ENCODE measurements around the gene RANBP9. TPM values are rescaled to one million over a fixed set of nuclear protein-coding genes. Genes with fewer than 3 reads are reported as not detected.

RANBP9 gene
- total and polyA plus RNA-seq, 9 of the 15 experiments (the other 6 are each of a cell fraction or from before 2014, with no cell fraction given): 27.5 to 130 (median 61.5) TPM

DNA sequence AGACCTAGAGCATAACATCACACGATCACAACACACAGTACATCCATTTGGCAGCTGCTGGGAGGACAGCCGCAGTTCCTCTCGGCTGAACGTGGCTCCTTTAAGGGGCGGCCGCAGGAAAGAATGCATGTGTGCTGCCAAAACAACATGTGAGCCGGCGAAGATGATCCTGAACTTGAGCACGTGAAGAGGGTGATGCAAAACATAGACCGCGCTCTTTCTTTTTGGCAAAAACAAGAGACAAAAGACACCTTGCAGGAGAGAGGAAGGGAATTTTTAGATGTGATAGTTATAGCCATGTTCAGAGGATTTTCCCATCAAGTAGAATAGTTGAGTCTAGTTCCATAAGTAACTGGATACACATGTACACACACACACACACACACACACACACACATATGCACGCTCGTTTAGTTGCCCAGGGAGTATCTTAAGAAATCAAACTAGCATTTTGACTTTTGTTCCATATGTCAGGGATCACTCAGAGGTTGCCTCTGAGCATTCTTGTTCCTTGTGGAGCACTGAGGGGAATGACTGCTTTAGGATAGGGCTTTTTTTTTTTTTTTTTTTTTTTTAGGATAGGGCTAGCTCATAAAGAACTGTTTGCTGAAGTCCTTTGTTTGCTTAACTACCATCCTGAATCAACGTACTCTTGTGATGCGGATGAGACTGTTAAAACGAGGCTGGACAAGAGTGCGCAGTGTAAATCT lies 21.7 kb upstream of the RANBP9 start (continued):
- no peak for TF ChIP-seq ZBTB1 (CRISPR knock-in tag; IDR thresholded peaks at IDR 0.05; ENCODE audit: borderline replicate concordance, low read depth)
- no peak for TF ChIP-seq HMGN3 (IDR thresholded peaks at IDR 0.05; ENCODE audit: borderline replicate concordance, extremely low read depth, insufficient read length, low read depth, low read length)
- no peak for TF ChIP-seq ATF1 (CRISPR knock-in tag; IDR thresholded peaks at IDR 0.05)
- no peak for TF ChIP-seq ATF1 (tag; IDR thresholded peaks at IDR 0.05)
- TF ChIP-seq, protein P1, sequence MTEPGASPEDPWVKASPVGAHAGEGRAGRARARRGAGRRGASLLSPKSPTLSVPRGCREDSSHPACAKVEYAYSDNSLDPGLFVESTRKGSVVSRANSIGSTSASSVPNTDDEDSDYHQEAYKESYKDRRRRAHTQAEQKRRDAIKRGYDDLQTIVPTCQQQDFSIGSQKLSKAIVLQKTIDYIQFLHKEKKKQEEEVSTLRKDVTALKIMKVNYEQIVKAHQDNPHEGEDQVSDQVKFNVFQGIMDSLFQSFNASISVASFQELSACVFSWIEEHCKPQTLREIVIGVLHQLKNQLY (CRISPR knock-in tag; conservative IDR thresholded peaks at IDR 0.05): no peak
- TF ChIP-seq, protein P2, sequence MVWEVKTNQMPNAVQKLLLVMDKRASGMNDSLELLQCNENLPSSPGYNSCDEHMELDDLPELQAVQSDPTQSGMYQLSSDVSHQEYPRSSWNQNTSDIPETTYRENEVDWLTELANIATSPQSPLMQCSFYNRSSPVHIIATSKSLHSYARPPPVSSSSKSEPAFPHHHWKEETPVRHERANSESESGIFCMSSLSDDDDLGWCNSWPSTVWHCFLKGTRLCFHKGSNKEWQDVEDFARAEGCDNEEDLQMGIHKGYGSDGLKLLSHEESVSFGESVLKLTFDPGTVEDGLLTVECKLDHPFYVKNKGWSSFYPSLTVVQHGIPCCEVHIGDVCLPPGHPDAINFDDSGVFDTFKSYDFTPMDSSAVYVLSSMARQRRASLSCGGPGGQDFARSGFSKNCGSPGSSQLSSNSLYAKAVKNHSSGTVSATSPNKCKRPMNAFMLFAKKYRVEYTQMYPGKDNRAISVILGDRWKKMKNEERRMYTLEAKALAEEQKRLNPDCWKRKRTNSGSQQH (CRISPR knock-in tag; IDR thresholded peaks at IDR 0.05): peak; percentile 70; the same call in 1 of the 2 replicates
- TF ChIP-seq, protein P3, sequence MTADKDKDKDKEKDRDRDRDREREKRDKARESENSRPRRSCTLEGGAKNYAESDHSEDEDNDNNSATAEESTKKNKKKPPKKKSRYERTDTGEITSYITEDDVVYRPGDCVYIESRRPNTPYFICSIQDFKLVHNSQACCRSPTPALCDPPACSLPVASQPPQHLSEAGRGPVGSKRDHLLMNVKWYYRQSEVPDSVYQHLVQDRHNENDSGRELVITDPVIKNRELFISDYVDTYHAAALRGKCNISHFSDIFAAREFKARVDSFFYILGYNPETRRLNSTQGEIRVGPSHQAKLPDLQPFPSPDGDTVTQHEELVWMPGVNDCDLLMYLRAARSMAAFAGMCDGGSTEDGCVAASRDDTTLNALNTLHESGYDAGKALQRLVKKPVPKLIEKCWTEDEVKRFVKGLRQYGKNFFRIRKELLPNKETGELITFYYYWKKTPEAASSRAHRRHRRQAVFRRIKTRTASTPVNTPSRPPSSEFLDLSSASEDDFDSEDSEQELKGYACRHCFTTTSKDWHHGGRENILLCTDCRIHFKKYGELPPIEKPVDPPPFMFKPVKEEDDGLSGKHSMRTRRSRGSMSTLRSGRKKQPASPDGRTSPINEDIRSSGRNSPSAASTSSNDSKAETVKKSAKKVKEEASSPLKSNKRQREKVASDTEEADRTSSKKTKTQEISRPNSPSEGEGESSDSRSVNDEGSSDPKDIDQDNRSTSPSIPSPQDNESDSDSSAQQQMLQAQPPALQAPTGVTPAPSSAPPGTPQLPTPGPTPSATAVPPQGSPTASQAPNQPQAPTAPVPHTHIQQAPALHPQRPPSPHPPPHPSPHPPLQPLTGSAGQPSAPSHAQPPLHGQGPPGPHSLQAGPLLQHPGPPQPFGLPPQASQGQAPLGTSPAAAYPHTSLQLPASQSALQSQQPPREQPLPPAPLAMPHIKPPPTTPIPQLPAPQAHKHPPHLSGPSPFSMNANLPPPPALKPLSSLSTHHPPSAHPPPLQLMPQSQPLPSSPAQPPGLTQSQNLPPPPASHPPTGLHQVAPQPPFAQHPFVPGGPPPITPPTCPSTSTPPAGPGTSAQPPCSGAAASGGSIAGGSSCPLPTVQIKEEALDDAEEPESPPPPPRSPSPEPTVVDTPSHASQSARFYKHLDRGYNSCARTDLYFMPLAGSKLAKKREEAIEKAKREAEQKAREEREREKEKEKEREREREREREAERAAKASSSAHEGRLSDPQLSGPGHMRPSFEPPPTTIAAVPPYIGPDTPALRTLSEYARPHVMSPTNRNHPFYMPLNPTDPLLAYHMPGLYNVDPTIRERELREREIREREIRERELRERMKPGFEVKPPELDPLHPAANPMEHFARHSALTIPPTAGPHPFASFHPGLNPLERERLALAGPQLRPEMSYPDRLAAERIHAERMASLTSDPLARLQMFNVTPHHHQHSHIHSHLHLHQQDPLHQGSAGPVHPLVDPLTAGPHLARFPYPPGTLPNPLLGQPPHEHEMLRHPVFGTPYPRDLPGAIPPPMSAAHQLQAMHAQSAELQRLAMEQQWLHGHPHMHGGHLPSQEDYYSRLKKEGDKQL (CRISPR knock-in tag; IDR thresholded peaks at IDR 0.05; ENCODE audit: borderline replicate concordance): no peak
- peak in 1 of 2 experiments; percentile 32; a peak in 1 of 4 replicates for TF ChIP-seq TEAD1 (CRISPR knock-in tag; IDR thresholded peaks at IDR 0.05)
- no peak for TF ChIP-seq HLTF (IDR thresholded peaks at IDR 0.05)
- TF ChIP-seq, protein P4, sequence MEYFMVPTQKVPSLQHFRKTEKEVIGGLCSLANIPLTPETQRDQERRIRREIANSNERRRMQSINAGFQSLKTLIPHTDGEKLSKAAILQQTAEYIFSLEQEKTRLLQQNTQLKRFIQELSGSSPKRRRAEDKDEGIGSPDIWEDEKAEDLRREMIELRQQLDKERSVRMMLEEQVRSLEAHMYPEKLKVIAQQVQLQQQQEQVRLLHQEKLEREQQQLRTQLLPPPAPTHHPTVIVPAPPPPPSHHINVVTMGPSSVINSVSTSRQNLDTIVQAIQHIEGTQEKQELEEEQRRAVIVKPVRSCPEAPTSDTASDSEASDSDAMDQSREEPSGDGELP (CRISPR knock-in tag; IDR thresholded peaks at IDR 0.05; ENCODE audit: borderline replicate concordance): 0 out of 2 replicates have a peak, but pooled peaks have one; percentile 33
- 0 out of 2 replicates have a peak, but pooled peaks have one; percentile 24 for TF ChIP-seq ZNF384 (IDR thresholded peaks at IDR 0.05; ENCODE audit: low read depth, low read length)
- TF ChIP-seq, protein P5, sequence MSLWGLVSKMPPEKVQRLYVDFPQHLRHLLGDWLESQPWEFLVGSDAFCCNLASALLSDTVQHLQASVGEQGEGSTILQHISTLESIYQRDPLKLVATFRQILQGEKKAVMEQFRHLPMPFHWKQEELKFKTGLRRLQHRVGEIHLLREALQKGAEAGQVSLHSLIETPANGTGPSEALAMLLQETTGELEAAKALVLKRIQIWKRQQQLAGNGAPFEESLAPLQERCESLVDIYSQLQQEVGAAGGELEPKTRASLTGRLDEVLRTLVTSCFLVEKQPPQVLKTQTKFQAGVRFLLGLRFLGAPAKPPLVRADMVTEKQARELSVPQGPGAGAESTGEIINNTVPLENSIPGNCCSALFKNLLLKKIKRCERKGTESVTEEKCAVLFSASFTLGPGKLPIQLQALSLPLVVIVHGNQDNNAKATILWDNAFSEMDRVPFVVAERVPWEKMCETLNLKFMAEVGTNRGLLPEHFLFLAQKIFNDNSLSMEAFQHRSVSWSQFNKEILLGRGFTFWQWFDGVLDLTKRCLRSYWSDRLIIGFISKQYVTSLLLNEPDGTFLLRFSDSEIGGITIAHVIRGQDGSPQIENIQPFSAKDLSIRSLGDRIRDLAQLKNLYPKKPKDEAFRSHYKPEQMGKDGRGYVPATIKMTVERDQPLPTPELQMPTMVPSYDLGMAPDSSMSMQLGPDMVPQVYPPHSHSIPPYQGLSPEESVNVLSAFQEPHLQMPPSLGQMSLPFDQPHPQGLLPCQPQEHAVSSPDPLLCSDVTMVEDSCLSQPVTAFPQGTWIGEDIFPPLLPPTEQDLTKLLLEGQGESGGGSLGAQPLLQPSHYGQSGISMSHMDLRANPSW (CRISPR knock-in tag; IDR thresholded peaks at IDR 0.05): no peak
- no peak for TF ChIP-seq STAG1 (CRISPR knock-in tag; IDR thresholded peaks at IDR 0.05; ENCODE audit: borderline replicate concordance)
- TF ChIP-seq FOXK2 (conservative IDR thresholded peaks at IDR 0.05 in 1 of 2, IDR thresholded peaks at IDR 0.05 in 1 of 2; ENCODE audit: low read depth in 2 of 2): peak in 1 of 2 experiments; percentile 67; a peak in 2 of 4 replicates

All from K562 (cell line).